Fibroblast of the conjunctiva (primary cell): ENCODE measurements around the gene ABCG4.
A peak's percentile ranks its signal among the peaks of the same experiment; 100 is the strongest.
"Not testable (repeated sequence)": the region's sequence is repeated elsewhere in the genome, so short reads cannot be mapped to it uniquely, and the experiment has no call there.

Source experiments
- DNase-seq: peaks from one replicate; pipeline ENCODE4 v3.0.0-alpha.2; 2010; ENCODE audit warnings: low read depth

The ABCG4 gene

DNA sequence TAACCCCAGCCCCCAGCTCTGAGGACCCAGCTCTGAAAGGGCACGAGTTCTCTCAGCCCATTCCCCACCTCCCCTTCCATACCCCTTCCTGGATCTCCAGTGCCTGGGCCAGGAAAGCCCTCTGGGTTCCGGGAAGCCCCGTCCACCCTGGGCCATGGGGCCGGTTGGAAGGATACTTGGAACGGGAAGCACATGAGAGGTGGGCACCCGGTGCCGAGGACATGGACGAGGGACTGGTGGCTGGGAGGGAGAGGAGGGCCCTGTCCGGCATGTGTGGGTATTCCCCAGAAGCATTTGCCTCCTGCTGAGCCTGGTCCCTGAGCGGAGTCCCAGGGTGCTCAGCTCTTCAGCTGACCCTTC, 32.6 kb upstream of the ABCG4 start:
- DNase-seq = no peak

DNA sequence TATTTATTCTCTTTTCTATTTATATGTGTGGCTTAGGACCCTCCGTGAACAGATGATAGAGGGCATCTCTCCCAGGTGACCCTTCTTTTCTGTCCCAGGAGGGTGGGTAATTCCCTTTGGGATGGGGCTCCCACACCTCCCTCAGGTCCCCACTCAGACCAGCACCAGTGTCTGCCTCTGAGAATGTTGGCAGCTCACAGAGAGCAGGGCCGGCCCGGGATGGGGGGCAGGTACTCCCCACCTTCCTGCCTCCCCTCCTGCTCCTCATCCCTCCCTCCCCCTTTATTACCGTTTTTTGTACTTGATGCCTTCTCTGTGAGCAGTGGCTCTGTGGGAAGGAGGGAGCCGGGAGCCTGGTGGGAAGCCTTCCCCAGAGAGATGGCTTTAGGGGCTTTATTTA, 32.3 kb upstream of the ABCG4 start:
- DNase-seq = no peak

- no peak for DNase-seq
Measured at GRCh38 chr11:119117004-119117706, 31.7 kb upstream of the ABCG4 start.

GRCh38 chr11:119118227-119118626, 30.6 kb upstream of the ABCG4 start:
- DNase-seq = no peak

DNA sequence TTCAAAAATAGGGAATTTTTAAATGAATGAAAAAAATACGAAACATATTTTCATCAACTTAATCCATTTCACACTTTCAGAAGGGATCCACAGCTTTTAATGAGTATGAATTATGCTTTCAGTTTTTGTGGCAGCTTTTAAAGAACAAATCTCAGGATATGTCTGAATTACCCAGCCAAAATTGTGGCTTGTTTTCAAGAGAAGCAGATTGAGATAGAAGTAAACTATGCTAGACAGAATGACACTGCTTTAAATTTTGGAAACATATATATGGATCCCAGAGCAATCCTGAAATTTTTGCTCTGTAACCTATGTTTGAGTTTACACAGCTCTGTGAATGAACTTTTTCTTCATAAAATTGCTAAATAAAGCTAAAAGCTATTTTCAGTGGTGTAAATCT, 29.9 kb upstream of the ABCG4 start:
- no peak for DNase-seq

GRCh38 chr11:119120639-119121007, 28.2 kb upstream of the ABCG4 start:
- DNase-seq = peak; percentile 29

DNA sequence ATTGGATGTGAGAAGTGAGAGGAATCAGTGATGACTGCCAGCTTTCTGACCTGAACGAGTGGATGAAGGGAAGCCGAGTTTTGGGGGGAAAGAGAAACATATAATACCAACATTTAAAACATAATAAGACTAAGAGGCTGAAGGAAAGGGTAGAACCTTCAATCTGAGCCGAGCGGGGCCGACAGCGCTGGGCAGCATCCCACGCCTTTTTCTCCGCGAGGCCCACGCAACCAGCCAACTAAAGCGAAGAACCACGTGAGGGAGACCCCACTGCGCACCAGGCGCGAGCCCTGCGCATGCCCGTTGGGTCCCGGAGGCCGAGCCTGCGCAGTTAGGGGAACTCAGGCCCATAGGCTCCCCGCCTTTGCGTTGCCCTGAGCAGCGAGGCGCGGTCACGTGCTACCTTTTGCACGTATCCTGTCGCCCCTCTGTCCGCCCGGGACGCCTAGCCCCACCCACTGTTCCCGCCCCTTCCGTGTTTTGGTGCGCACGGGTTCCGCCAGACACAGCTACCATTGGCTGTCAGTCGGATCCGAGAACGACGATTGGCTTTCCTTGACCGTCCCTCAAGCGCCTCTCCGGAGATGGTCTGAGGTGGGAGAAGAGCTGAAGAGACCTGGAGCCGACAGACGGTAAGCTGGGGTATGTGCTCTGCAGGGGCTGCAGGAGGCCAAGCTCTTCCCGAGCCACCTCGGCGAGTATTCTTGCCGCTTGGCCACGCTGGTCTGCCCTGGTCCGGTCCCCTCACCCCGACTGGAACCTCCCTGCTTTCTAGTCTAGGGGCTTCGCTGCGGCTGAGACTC, 27.6 kb upstream of the ABCG4 start, which contains the start of gene HINFP:
HINFP (plus strand) TSS at position 573 of the 803 bp plus-strand sequence. CDS start 5,365 bp downstream, outside the sequence.
- DNase-seq = peak; percentile 97

DNA sequence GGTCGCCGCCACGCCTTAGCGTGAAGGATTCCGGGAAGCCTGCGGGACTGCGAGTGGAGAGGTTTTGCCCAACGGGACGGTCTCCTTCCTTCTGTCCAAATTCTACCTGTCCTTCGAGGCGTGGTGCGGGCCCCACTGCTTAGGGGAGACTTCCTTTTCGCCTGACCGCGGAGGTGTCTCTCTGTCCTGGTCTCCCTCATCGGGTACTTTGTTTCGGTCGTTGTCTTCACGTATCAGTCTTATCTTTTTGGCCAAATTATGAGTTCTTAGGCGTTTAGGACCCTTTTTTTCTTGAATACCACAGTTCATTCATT, 27.1 kb upstream of the ABCG4 start:
- no peak for DNase-seq

DNA sequence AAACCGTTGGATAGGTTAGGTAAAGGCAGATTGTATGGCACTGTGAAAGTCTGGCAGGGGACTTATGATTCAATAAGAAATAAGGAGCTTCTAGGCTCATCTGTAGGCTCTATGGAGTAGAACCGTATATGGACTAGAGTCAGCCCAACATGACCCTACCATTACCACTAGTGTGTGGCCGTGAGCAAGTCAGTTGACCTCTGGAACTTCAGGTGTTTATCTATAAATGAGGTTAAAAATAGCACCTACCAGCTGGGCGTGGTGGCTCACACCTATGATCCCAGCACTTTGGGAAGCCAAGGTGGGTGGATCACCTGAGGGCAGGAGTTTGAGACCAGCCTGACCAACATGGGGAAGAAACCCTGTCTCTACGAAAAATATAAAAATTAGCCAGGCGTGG, 23.0 kb upstream of the ABCG4 start:
- DNase-seq = no peak

DNA sequence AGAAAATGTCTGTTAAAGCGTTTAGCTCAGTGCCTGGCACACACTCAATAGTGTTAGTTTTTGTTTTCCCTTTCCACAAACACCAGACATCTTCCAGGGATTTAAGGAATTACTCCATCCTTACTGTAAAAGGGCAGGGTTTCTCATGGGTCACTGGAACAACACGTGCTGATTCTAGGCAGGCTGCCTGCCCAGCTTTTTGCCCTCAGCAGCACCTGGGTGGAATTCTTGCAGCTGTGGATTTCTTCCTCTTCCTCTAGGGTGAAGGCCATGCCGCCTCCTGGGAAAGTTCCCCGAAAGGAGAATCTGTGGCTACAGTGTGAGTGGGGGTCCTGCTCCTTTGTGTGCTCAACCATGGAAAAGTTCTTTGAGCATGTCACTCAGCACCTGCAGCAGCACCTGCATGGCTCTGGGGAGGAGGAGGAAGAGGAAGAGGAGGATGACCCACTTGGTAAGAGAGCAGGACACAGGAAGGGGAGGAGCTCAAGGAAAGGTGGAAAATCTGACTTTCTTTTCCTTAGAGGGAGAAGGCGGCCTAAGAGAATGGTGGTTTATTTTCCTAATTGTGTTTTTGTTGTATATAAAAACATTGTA, 22.1 kb upstream of the ABCG4 start:
- DNase-seq = no peak

GRCh38 chr11:119130662-119131061, 18.2 kb upstream of the ABCG4 start:
- no peak for DNase-seq

DNA sequence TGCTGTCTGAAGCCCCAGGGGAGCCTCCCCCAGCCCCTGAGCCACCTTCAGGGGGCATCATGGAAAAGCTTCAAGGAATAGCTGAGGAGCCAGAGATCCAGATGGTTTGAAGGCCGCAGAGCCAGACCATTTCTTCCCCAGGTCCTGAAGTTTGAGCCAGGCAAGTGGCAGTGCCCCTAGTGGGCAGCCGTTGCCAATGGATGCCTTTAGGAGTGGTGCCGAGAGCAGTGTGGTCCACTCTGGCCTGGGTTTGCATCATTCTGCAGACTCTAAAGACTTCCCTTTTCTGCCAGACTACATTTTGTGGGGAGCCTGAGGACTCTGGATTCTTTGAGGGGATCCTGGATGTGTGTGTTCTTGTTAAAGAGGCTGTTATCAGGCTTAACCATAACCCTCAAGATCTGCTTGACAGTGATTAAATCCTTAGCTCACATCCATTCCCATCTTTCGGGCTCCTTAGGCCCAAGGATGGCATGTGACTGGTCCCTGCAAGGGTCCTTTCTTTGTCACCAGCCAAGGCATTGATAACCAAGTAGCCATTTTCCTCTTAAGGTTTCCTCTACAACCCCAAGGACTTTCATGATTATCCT, 14.4 kb upstream of the ABCG4 start:
- no peak for DNase-seq

DNA sequence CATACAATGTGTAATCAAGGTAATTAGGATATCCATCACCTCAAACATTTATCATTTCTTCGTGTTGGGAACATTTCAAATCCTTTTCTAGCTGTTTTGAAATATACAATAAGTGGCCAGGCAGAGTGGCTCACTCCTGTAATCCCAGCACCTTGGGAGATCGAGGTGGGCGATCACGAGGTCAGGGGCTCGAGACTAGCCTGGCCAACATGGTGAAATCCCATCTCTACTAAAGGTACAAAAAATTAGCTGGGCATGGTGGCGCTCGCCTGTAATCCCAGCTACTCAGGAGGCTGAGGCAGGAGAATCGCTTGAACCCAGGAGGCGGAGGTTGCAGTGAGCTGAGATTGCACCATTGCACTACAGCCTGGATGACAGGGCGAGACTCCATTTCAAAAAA, 9.6 kb upstream of the ABCG4 start:
- DNase-seq = not testable (repeated sequence)

- peak; percentile 51 for DNase-seq
Measured at GRCh38 chr11:119144825-119145486, 3.9 kb upstream of the ABCG4 start.

DNA sequence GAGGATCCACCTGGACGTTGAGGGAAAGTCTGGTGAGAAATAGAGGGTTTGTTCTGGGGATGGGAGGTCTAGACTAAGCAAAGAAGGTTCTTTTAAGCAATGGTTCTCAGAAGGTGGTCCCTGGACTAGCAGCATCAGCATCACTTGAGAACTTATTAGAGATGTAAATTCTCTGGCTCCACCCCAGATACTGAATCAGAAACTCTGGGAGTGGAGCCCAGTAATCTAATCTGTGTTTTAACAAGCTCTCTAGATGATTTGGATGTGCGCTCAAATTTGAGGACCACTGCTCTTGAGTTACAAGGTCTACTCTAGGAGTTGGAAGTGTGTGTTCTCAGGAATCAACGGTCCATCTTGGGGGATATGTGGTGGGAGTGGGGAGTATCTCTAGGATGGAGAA, 3.3 kb upstream of the ABCG4 start:
- no peak for DNase-seq

DNA sequence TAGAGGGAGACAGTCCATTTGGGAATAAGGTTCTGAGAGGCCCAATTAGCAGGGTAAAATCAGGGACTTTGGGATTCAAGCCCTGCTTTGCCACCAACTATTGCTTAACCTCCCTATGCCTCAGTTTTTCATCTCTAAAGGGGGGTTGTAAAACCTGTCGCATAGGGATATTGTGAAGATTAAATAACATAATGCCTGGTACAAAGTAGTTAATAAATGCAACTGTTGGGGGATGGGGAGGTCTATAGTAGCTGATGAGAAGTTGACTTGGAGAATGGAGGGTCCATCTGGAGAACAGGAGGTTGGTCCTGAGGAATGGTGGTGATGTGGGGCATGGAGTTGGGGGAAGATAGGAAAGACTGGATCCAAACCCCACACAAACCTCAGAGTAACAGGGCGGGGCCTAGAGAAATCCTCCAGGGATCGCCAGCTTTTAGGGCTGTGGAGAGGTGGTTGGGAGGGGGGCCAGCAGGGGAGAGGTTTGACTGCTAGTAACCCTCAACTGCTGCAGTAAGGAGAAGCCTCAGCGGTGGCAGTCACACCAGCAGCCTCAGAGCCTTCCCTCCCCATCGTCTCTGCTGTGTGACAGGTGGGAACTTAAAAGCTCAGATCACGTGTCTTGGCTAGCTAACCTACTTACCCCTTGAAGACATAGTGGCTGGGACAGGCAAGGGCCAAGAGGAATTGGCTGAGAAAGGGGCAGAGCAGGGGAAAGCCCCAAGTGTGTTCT, 1.1 kb upstream of the ABCG4 start:
- DNase-seq = no peak

GRCh38 chr11:119148720-119149017, 183 bp upstream of the ABCG4 start:
- no peak for DNase-seq

DNA sequence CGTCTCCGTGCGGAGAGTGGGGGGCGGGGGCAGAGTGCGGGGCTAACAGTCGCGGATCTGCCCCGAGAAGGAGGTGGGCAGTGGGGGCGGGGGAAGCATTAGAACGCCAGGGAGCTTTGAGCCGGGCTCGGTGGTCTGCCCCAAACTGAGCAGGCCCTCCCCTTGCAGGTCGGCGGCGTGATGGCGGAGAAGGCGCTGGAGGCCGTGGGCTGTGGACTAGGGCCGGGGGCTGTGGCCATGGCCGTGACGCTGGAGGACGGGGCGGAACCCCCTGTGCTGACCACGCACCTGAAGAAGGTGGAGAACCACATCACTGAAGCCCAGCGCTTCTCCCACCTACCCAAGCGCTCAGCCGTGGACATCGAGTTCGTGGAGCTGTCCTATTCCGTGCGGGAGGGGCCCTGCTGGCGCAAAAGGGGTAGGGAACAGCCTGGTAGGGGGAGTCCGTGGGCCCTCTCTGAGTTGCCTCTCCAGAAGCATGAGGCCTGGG, 979 bp downstream of the ABCG4 start:
- DNase-seq = no peak

DNA sequence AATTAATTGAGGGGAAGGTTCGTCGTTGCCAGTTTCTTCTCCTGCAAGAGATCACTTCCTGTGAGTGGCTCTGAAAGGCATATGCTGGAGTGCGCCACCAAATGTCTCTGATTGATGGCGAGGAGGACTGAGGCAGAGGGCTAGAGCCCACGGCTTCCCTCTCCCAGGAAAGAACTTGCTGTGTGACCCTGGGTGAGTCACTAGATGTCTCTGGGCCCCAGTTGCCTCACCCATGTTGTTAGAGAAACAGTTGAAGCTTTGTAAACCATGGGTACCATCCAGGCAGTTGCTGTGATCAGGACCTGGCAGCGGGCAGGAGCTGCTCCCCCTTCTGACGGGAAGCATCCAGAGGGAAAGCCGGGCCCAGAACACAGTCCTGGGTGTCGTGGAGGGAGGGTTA, 3.2 kb downstream of the ABCG4 start:
- no peak for DNase-seq

DNA sequence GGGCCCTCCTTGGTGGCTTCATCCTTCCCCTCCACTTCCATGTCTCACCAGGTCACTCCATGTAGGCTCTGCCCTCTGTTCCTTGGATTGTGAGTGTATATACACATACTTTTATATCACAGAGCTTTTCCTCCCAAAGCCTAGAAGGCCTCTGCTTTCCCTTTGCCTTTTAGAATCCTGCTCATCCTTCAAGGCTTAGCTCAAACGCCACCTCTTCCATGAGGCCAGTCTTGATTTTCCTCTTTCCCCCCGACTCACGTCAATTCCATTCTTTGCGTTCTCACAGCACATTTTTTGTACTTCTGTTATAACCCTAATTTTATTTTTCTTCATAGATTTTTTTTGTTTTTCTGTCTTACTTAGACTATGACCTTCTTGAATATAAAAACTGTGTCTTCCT, 3.8 kb downstream of the ABCG4 start:
- DNase-seq = no peak

GRCh38 chr11:119153049-119153818, 4.4 kb downstream of the ABCG4 start:
- DNase-seq = no peak
